Measurements from ENCODE around the gene FHOD3. TPM values are rescaled to one million over a fixed set of nuclear protein-coding genes. Genes with fewer than 3 reads are reported as not detected.

Gene FHOD3
- total RNA-seq, 1 experiment from 2014 or later, result 0.10 TPM

- Histone ChIP-seq H3K36me3 (no peaks in the 10 kb centered on the region), H3K4me1 (no peaks in the 10 kb centered on the region; the same call in 1 of the 2 replicates), H3K9me3 (replicated peaks) (no peaks in the 10 kb centered on the region), H3K27me3 (no peaks in the 10 kb centered on the region), H3K27ac (no peak overlapping the region), H3K4me3 (no peak overlapping the region)
- DNase-seq, result no peak
These were observed 529.0 kb downstream of the FHOD3 start for GRCh38 chr18:36826556-36826955.

GRCh38 chr18:36828157-36828629 lies 530.7 kb downstream of the FHOD3 start:
- Histone ChIP-seq H3K4me1 (no peaks in the 10 kb centered on the region; the same call in 1 of the 2 replicates), H3K4me3 (peak overlapping the region; percentile 75), H3K36me3 (no peaks in the 10 kb centered on the region), H3K27ac (peak overlapping the region; percentile 61), H3K27me3 (no peaks in the 10 kb centered on the region), H3K9me3 (replicated peaks) (no peaks in the 10 kb centered on the region)
- DNase-seq, result peak in 1 of 2 experiments; percentile 41

GRCh38 chr18:36828630-36829361 lies 531.3 kb downstream of the FHOD3 start, which contains the start of the genes KIAA1328 and TPGS2:
KIAA1328 (plus strand) TSS chr18:36829127; CDS start chr18:36829139, 12 bp downstream.
TPGS2 (minus strand) TSS chr18:36829002; CDS start chr18:36828767, 235 bp downstream.
- Histone ChIP-seq H3K9me3 (replicated peaks) (no peaks in the 10 kb centered on the region), H3K4me3 (peak within 1 kb of the TSS; percentile 75), H3K4me1 (no peaks in the 10 kb centered on the region; the same call in 1 of the 2 replicates), H3K27ac (peak within 1 kb of the TSS; percentile 61), H3K36me3 (no peaks in the 10 kb centered on the region), H3K27me3 (no peaks in the 10 kb centered on the region)
- DNase-seq, result peak; percentile 76 to 79

Other genes starting within 250 kb of the FHOD3 start
- 29.0 and 37.0 TPM in 2 replicates for gene RPRD1A, start 230.2 kb upstream of the FHOD3 start, total RNA-seq (2014; rRNA removed; shearing (Covaris generic))
- 45.7 and 50.6 TPM in 2 replicates for gene SLC39A6, start 168.4 kb upstream of the FHOD3 start, total RNA-seq (2014; rRNA removed; shearing (Covaris generic))
- gene ELP2, start 167.8 kb upstream of the FHOD3 start, total RNA-seq (2014; rRNA removed; shearing (Covaris generic)), result 53.8 and 72.2 TPM in 2 replicates
- gene MOCOS, start 110.2 kb upstream of the FHOD3 start, total RNA-seq (2014; rRNA removed; shearing (Covaris generic)), result 0.05 TPM in 1 of 2 replicates, not detected in the other